ENCODE measurements around the gene RIN3. TPM values are rescaled to one million over a fixed set of nuclear protein-coding genes. Genes with fewer than 3 reads are reported as not detected.
"Not testable (repeated sequence)": the region's sequence is repeated elsewhere in the genome, so short reads cannot be mapped to it uniquely, and the experiment has no call there.

RIN3 gene
- total and polyA plus RNA-seq, 4 donors: 5.0 to 15.6 (median 9.0) TPM

DNA sequence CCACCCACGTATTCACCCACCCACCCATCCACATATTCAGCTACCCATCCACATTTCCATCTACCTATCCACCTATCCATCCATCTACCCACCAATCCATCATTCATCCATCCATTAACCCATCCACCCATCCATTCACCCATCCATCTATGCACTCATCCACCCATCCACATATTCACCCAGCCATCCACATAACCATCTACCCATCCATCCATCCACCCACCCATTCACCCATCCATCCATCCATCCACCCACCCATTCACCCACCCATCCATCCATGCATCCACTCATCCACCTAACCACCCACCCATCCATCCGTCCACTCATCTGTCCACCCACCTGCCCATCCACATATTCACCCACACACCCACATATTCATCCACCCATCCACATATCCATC is 164.4 kb downstream of the RIN3 start (continued):
- no peak for TF ChIP-seq ZBTB33 (IDR thresholded peaks at IDR 0.05)
- no peak for TF ChIP-seq RAD21 (IDR thresholded peaks at IDR 0.05)
- TF ChIP-seq HNF4A (conservative IDR thresholded peaks at IDR 0.05): no peak
- no peak for TF ChIP-seq EGR1 (IDR thresholded peaks at IDR 0.05; ENCODE audit: low read depth in 2 of 2)
- no peak for TF ChIP-seq TAF1 (conservative IDR thresholded peaks at IDR 0.05)
- TF ChIP-seq HNF4G (IDR thresholded peaks at IDR 0.05): no peak
- no peak for TF ChIP-seq JUND (IDR thresholded peaks at IDR 0.05)

- no peaks in the 10 kb centered on the region for H3K27me3 ChIP-seq (ENCODE audit: control insufficient read depth in 4 of 4, insufficient read depth in 4 of 4, low read length in 3 of 4)
- DNase-seq (ENCODE audit: low spot score): no peak
- WGBS: 90% methylated on average over 5 of the region's 5 CpGs
- H3K4me1 ChIP-seq (ENCODE audit: control insufficient read depth in 4 of 4, insufficient read depth in 4 of 4, low read length in 3 of 4): no peaks in the 10 kb centered on the region
- H3K9me3 ChIP-seq (ENCODE audit: control insufficient read depth in 4 of 4, low read length in 3 of 4): no peaks in the 10 kb centered on the region
- H3K36me3 ChIP-seq (ENCODE audit: control insufficient read depth in 4 of 4, insufficient read depth in 3 of 4, low read depth in 1 of 4, low read length in 3 of 4): peaks cover 10 to 52% (median 19%) of the 10 kb centered on the region in 4 donors
- no peak overlapping the region for H3K4me3 ChIP-seq (ENCODE audit: low read depth in 1 of 3, low read length in 3 of 3)
- H3K9ac ChIP-seq (ENCODE audit: low read depth in 1 of 2, low read length in 2 of 2): no peak overlapping the region
- TF ChIP-seq CTCF (IDR thresholded peaks at IDR 0.05; ENCODE audit: low read depth, low read length, missing input control) (no peak), MAX (IDR thresholded peaks at IDR 0.05) (no peak), RAD21 (IDR thresholded peaks at IDR 0.05) (no peak), EGR1 (IDR thresholded peaks at IDR 0.05; ENCODE audit: low read depth in 2 of 2) (no peak), GABPA (IDR thresholded peaks at IDR 0.05 in 1 of 2, conservative IDR thresholded peaks at IDR 0.05 in 1 of 2) (no peak), FOXA1 (IDR thresholded peaks at IDR 0.05) (no peak), FOXA2 (IDR thresholded peaks at IDR 0.05) (no peak), SP1 (IDR thresholded peaks at IDR 0.05) (no peak), ZBTB33 (IDR thresholded peaks at IDR 0.05) (no peak), YY1 (IDR thresholded peaks at IDR 0.05) (no peak)
- H3K27ac ChIP-seq (ENCODE audit: low read depth in 1 of 2, low read length in 2 of 2): no peak overlapping the region
Measured at GRCh38 chr14:92678766-92679165, 165.2 kb downstream of the RIN3 start.

- Histone ChIP-seq H3K36me3 (ENCODE audit: control insufficient read depth in 4 of 4, insufficient read depth in 3 of 4, low read depth in 1 of 4, low read length in 3 of 4) (peaks cover 10 to 49% (median 18%) of the 10 kb centered on the region in 4 donors), H3K4me1 (ENCODE audit: control insufficient read depth in 4 of 4, insufficient read depth in 4 of 4, low read length in 3 of 4) (no peaks in the 10 kb centered on the region), H3K9me3 (ENCODE audit: control insufficient read depth in 4 of 4, low read length in 3 of 4) (no peaks in the 10 kb centered on the region), H3K27ac (ENCODE audit: low read depth in 1 of 2, low read length in 2 of 2) (no peak overlapping the region), H3K27me3 (ENCODE audit: control insufficient read depth in 4 of 4, insufficient read depth in 4 of 4, low read length in 3 of 4) (no peaks in the 10 kb centered on the region), H3K4me3 (ENCODE audit: low read depth in 1 of 3, low read length in 3 of 3) (no peak overlapping the region), H3K9ac (ENCODE audit: low read depth in 1 of 2, low read length in 2 of 2) (no peak overlapping the region)
- no peak for DNase-seq (ENCODE audit: low spot score)
- 97% methylated on average over 4 of the region's 4 CpGs for WGBS
- TF ChIP-seq SP1 (IDR thresholded peaks at IDR 0.05): no peak
- TF ChIP-seq FOXA2 (IDR thresholded peaks at IDR 0.05): no peak
- TF ChIP-seq RXRA (IDR thresholded peaks at IDR 0.05): no peak
- TF ChIP-seq NR2F2 (IDR thresholded peaks at IDR 0.05): no peak
- TF ChIP-seq GABPA (IDR thresholded peaks at IDR 0.05 in 1 of 2, conservative IDR thresholded peaks at IDR 0.05 in 1 of 2): no peak
Measured at GRCh38 chr14:92679246-92679645, 165.7 kb downstream of the RIN3 start.

GRCh38 chr14:92680330-92680729 is 166.7 kb downstream of the RIN3 start:
- peaks cover 10 to 48% (median 17%) of the 10 kb centered on the region in 4 donors for H3K36me3 ChIP-seq (ENCODE audit: control insufficient read depth in 4 of 4, insufficient read depth in 3 of 4, low read depth in 1 of 4, low read length in 3 of 4)
- H3K9ac ChIP-seq (ENCODE audit: low read depth in 1 of 2, low read length in 2 of 2); H3K4me3 ChIP-seq (ENCODE audit: low read depth in 1 of 3, low read length in 3 of 3); DNase-seq (ENCODE audit: low spot score); H3K9me3 ChIP-seq (ENCODE audit: control insufficient read depth in 4 of 4, low read length in 3 of 4); H3K27me3 ChIP-seq (ENCODE audit: control insufficient read depth in 4 of 4, insufficient read depth in 4 of 4, low read length in 3 of 4); H3K27ac ChIP-seq (ENCODE audit: low read depth in 1 of 2, low read length in 2 of 2); H3K4me1 ChIP-seq (ENCODE audit: control insufficient read depth in 4 of 4, insufficient read depth in 4 of 4, low read length in 3 of 4): not testable (repeated sequence)
- 83% methylated on average over 3 of the region's 4 CpGs for WGBS

All from liver (tissue), 9 donors.